Measurements from ENCODE around the gene CKS1B.

Gene CKS1B

GRCh38 chr1:154998818-154999570 lies 24.5 kb downstream of the CKS1B start:
- intact Hi-C loops (cut with DNase I), result loop anchor here (5.0 kb wide), 1 partner anchor 37 kb away; the partner anchor contains the start of gene PYGO2
- DNase-seq, result peak; percentile 15 to 93 (median 69)

GRCh38 chr1:154999571-155000410 lies 25.3 kb downstream of the CKS1B start:
- intact Hi-C loops (cut with DNase I), result loop anchor here (5.0 kb wide), 1 partner anchor 37 kb away; the partner anchor contains the start of gene PYGO2
- DNase-seq, result peak in 2 of 10 donors; percentile 52 to 75

- DNase-seq, result peak in 2 of 10 donors; percentile 46 to 72
- intact Hi-C loops (cut with DNase I), result no loop called here
Measured at GRCh38 chr1:155000411-155000725, 25.9 kb downstream of the CKS1B start.

GRCh38 chr1:155000726-155001424 lies 26.4 kb downstream of the CKS1B start:
- intact Hi-C loops (cut with DNase I), result no loop called here
- peak; percentile 76 to 96 (median 80) for DNase-seq

- no peak for DNase-seq
- intact Hi-C loops (cut with DNase I), result no loop called here
Measured at GRCh38 chr1:155001425-155001674, 26.9 kb downstream of the CKS1B start.

GRCh38 chr1:155001675-155002463 lies 27.4 kb downstream of the CKS1B start:
- peak; percentile 100 for DNase-seq
- intact Hi-C loops (cut with DNase I), result no loop called here

GRCh38 chr1:155002464-155003226 lies 28.2 kb downstream of the CKS1B start, which contains the start of gene ZBTB7B:
TSS of gene ZBTB7B (plus strand) at chr1:155002802. CDS start at chr1:155014661, 11,859 bp downstream.
- intact Hi-C loops (cut with DNase I), result no loop called here
- DNase-seq, result peak in 3 of 10 donors; percentile 21 to 72 (median 70)

- peak in 2 of 10 donors; percentile 17 to 51 for DNase-seq
- intact Hi-C loops (cut with DNase I), result no loop called here
Measured at GRCh38 chr1:155003227-155003765, 28.8 kb downstream of the CKS1B start.

GRCh38 chr1:155003766-155004351 lies 29.4 kb downstream of the CKS1B start:
- intact Hi-C loops (cut with DNase I), result no loop called here
- DNase-seq, result peak in 8 of 10 donors; percentile 30 to 92 (median 61)

GRCh38 chr1:155004352-155005075 lies 30.0 kb downstream of the CKS1B start:
- DNase-seq, result peak in 1 of 10 donors; percentile 89
- intact Hi-C loops (cut with DNase I), result loop anchor here (5.0 kb wide), 1 partner anchor 38 kb away; no protein-coding TSS in a partner anchor

- intact Hi-C loops (cut with DNase I), result loop anchor here (5.0 kb wide), 1 partner anchor 37 kb away; no protein-coding TSS in a partner anchor
- peak in 8 of 10 donors; percentile 50 to 95 (median 71) for DNase-seq
Measured at GRCh38 chr1:155005076-155006011, 30.9 kb downstream of the CKS1B start.

GRCh38 chr1:155006601-155007101 lies 32.2 kb downstream of the CKS1B start:
- peak in 2 of 10 donors; percentile 37 to 75 for DNase-seq
- intact Hi-C loops (cut with DNase I), result loop anchor here (5.0 kb wide), 1 partner anchor 36 kb away; no protein-coding TSS in a partner anchor

- intact Hi-C loops (cut with DNase I), result loop anchor here (5.0 kb wide), 1 partner anchor 35 kb away; no protein-coding TSS in a partner anchor
- DNase-seq, result peak in 5 of 10 donors; percentile 49 to 91 (median 60)
Measured at GRCh38 chr1:155007251-155007828, 32.9 kb downstream of the CKS1B start.

GRCh38 chr1:155008015-155008941 lies 33.8 kb downstream of the CKS1B start:
- DNase-seq, result peak in 1 of 10 donors; percentile 84

GRCh38 chr1:155009221-155009711 lies 34.8 kb downstream of the CKS1B start:
- no peak for DNase-seq
- intact Hi-C loops (cut with DNase I), result loop anchor here (5.0 kb wide), 1 partner anchor 33 kb away; no protein-coding TSS in a partner anchor

More at GRCh38 chr1:155008015-155008941, 33.8 kb downstream of the CKS1B start:
- intact Hi-C loops (cut with DNase I), result loop anchor here (5.0 kb wide), 1 partner anchor 34 kb away; no protein-coding TSS in a partner anchor

Data from posterior cingulate gyrus (tissue), 11 donors.